ENCODE results near the gene PIK3AP1.

DNA sequence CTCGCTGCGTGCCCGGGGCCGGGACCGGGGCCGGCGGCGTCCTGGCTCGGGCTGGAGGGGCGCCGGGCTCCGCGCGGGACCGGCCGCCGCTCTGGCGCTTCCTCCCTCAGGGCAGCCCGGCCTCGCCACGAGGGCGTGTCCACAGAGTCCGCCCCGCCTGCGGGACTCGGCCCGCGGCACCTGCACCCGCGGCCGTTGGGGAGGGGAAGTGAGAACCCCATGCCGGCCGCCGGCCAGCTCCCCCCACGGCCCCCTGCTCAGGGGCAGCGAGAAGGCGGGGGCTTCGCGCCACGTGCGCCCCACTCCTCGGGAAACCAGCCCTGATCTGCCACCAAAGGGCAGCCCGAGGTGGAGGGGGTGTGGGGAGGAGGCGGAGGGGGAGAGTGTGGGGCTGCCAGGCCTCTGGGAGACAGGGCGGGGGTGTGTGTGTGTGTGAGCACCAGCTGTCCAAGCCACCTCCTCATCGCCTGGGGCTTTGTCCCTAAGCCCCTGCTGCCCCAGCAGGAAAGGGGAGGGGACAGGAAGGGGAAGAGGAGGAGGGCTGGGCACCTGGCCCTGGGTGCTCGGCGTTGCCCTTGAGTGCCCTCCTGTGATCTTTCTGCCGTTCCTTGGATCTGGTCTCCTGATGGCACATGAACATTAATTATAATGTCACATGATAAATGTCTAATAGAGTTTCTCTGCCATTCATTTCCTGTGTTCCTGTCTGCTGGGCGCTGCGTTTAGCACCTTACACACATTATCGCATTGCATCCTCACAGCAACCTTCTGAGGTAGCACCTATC lies at the start of gene PIK3AP1:
- TF ChIP-seq CTCF (IDR thresholded peaks at IDR 0.05): no peak
- no peak for TF ChIP-seq POLR2AphosphoS5 (IDR thresholded peaks at IDR 0.05)

Measured in stomach (tissue), 4 donors.